Astrocyte of the hippocampus (primary cell): Measurements from ENCODE around the gene C11orf24.
"Not testable (repeated sequence)": the region's sequence is repeated elsewhere in the genome, so short reads cannot be mapped to it uniquely, and the experiment has no call there.

Source experiments
- DNase-seq: peaks from one replicate; pipeline ENCODE4 v3.0.0; 2011; ENCODE audit warnings: low read depth, low spot score

Gene C11orf24

DNA sequence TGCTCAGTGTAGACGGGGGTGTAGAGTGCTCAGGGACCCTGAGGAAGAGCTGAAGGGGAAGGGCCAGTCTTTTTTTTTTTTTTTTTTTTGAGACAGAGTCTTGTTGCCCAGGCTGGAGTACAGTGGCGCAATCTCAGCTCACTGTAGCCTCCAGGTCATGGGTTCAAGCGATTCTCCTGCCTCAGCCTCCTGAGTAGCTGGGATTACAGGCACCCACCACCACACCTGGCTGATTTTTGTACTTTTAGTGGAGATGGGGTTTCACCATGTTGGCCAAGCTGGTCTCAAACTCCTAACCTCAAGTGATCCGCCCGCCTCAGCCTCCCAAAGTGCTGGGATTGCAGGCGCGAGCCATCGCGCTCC is 27.7 kb upstream of the C11orf24 start:
- not testable (repeated sequence) for DNase-seq

DNA sequence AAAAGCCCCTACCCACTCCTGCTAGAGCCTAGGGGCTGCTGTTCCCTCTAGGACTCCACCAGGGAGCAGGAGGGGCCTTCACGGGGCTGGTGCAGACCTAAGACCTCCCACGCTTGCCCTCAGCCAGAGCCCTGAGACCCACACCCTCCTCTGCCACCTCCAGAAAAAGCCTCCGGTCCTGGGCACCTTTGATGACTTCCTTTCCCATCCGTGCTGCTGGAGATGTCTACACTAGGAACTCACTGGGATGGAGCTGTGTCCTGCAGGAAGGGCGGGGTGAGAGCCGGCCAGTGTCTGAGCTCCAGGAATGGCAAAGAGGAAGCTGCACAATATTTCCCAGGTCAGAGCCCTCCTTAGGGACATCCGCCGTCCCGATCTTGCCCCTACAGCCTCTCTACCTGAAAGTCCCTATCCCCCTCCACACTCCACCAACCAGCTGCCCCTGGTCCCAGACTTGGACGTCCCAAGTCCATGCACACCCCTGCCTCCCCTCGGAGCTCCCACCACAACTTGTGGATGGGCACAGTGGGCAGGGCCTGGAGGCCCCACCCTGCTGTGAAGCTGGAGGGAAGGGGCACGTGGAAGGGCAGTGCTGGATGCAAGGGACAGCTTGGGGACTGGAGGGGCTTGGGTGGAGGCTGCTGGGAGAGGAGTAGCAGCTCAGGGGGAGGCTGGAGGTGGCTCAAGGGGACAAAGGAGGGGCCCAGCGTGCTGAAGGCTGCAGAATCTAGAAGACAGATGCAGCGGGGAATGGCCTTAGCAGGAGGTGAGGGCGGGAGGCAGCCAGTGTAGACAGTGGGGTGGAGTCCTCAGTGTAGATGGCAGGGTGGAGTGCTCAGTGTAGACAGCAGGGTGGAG is 27.1 kb upstream of the C11orf24 start:
- DNase-seq: no peak

DNA sequence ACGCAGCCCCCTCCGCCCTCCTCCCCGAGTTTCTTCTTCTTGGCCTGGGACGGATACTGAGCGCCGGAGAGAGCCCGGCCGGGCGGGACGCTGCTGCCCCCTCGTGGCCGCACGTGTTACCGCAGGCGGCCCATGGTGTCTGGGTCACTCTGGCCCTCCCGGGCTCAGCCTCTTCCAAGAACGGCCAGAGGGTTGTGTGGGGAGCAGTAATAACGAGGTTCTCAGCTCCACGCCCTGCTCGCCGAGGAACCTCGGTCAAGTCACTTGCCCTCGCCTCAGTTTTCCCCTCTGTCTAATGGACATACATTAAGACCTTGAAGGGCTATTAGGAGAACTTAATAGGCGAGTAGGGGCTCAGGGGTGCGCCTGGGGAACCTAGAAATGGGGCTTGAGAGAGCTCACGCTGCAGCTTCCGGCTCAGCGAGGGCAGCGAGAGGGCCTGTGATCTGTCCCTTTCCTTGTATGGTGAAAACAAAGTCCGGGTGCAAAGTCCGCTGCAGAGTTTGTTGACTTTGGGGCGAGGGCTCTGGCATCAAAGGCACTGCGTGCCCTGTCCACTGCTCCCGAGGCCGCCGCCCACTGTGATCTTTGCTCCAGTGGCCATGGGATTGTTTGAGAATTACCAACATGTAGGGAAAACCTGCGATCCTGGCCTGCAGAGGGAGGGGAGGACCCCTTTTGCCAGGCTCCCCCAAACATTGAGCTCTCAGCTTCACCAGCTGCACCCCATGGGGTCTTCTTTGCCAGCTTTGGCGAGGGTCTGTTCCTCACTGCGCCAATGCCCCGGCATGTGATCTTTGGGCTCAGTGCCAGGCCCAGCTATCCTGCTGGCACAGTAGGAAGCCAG is 26.3 kb upstream of the C11orf24 start:
- DNase-seq: peak; percentile 89

DNA sequence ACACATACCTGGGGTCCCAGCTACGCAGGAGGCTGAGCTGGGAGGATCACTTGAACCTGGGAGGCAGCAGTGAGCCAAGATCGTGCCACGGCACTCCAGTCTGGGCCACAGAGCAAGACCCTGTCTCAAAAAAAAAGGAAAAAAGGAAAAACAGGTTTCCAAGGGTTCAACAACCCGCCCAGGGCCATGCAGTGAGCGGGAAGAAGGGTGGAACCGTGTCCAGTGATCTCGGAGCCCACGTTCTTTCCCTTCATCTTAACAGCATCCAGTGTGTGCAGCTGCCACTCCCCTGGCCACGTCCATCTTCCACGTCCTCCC is 25.7 kb upstream of the C11orf24 start:
- DNase-seq: no peak

DNA sequence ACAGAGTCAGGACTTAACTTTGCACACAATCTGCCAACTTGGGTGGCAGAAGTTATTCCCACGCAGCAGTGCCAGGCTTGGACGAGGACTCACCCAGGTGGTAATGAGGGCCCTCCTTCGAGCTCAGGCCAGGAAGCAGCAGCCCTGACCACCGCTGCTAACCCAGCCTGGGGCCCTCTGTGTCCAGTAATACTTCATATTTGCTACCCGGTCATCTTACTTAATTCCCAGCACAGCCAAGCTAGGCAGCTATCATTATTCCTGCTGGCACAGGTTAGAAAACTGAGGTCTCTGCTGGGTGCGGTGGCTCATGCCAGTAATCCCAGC is 25.2 kb upstream of the C11orf24 start:
- no peak for DNase-seq

DNA sequence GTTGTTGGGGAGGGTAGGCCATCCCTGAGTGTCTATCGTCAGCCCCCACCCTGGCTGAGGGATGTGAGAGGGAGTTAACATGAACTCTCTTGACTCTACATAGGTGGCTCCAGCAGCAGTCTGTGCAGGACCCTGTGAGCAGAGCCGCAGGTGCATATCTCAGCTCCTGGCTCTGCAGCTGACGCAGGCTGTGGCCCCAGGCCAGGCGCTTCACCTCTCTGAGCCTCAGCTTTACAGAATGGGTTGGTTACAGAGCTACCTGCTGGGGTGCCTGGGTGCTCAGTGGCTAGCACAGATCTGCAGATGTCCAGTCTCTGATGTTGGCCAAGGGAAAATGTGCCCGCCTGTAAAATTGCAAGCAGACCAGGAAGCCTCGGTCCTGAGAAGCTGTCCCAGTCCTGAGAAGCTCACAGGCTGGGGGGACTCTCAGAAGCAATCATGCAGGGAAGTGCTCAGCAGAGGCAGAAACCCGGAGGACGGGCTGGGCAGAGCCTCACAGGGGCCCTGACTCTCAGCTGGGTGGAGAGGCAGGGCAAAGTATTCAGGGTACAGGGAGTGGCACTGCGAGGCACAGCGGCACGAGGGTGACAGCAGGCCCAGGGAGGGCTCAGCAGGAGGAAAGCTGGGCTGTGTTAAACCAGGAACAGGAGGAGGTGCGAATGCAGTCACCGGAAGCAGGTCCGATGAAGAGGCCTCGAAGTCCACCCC is 24.7 kb upstream of the C11orf24 start:
- DNase-seq: no peak

- DNase-seq: no peak
Measured at GRCh38 chr11:68295940-68296339, 24.2 kb upstream of the C11orf24 start.

DNA sequence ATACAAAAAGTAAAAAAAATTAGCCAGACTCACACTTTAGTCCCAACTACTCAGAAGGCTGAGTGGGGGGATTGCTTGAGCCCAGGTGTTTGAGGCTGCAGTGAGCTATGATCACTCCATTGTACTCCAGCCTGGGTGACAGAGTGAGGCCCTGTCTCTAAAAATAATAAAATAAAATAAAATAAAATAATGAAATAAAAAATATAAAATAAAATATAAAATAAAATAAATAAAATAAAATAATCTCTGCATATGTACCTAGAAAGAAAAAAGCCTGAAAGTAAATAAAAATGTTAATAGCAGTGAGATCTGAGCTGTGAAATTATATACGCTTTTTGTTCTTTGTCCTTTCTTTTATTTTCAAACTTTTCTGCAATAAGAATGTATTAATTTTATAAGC is 23.5 kb upstream of the C11orf24 start:
- DNase-seq: no peak

- DNase-seq: no peak
Measured at GRCh38 chr11:68293708-68294107, 21.9 kb upstream of the C11orf24 start.

- DNase-seq: no peak
Measured at GRCh38 chr11:68289456-68289855, 17.7 kb upstream of the C11orf24 start.

- no peak for DNase-seq
Measured at GRCh38 chr11:68287419-68287818, 15.6 kb upstream of the C11orf24 start.

DNA sequence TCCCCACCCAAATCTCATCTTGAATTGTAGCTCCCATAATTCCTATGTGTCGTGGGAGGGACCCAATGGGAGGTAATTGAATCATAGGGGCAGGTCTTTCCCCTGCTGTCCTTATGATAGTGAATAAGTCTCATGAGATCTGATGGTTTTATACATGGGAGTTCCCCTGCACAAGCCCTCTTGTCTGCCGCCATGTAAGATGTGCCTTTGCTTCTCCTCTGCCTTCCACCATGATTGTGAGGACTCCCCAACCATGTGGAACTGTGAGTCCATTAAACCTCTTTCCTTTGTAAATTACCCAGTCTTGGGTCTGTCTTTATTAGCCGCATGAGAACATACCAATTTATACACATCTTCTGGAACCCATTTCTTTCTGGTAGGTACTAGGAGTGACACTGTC is 12.8 kb upstream of the C11orf24 start:
- not testable (repeated sequence) for DNase-seq

DNA sequence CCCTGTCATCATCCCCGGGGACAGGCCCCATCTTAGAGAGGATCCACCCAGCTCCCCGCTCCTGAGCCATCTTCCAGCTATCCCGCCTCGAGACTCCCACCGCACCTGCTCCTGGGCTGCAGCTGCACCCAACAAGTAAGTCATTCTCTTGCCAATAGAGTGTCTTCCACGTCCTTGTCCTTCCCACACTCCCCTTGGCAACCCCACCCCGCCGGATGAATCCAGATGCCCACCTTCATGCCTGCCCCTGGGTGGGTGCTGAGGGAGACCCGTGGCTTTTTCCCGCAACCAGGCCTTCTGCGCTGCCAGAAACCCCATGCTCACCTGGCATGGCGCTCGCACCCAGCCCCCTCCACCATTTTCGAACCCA is 11.1 kb upstream of the C11orf24 start:
- DNase-seq: no peak

- DNase-seq: no peak
Measured at GRCh38 chr11:68282141-68282860, 10.5 kb upstream of the C11orf24 start.

GRCh38 chr11:68279676-68280075 is 7.9 kb upstream of the C11orf24 start:
- no peak for DNase-seq

- DNase-seq: no peak
Measured at GRCh38 chr11:68276861-68277260, 5.1 kb upstream of the C11orf24 start.

- DNase-seq: no peak
Measured at GRCh38 chr11:68275721-68276507, 4.1 kb upstream of the C11orf24 start.

- DNase-seq: no peak
Measured at GRCh38 chr11:68274306-68274705, 2.5 kb upstream of the C11orf24 start.

DNA sequence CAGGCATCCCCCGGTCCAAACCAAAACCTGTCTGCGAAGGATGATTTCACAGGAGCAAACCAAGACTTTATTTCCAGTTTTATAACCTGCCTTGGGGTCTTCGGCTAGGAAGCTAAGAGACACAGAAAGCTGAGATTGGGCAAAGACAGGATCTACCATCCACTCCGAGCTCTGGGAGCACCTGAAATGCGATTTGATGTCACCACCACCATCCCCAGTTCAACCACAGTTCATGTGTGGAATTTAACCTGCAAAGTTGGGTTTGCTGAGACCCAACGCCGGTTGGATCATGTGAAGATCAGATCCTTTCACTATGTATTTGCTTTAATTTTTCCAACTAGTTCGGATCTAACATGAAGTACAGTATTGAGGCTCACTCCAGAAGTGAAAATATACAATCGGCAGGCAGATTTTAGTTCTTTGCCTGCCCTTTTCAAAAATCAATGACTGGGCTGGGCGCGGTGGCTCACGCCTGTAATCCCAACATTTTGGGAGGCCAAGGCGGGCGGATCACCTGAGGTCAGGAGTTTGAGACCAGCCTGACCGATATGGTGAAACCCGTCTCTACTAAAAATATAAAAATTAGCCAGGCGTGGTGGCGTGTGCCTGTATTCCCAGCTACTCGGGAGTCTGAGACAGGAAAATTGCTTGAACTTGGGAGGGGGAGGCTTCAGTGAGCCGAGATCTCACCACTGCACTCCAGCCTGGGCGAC is 1.4 kb upstream of the C11orf24 start:
- no peak for DNase-seq

DNA sequence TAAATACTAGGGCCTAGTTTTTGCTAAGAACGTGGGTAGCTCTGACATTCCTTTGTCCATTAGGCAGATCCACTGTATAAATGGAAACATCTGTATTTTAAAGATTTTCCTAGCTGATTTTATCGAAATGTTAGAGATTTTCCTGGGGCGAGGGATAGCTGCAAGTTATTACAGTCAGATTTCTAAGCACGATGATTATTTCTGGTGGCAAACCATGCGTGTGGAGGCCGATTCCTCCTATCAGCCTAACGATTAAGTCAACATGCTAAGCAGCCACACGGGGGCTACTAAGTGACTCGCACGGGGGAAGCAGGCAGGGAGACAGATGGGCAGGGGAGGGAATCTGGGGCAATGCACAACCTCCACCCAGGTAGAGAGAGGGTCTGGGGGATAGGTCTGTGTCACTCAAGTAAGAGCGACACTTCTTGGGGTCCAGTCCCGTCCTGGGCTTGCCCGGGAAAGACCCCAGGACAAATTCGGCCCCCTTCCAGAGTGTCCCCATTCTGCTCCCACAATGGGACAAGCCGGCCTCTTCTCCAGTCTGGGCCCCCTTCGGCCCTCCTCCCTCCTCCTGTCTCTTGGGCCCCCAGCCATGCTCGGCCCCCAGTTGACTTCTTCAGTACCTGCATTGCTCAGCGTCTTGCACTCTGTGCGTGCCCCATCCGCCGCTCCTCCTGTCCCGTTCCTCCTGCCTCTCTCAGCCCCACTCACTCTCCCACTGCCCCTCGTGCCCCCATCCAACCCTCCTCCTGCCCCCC is 571 bp downstream of the C11orf24 start:
- peak; percentile 84 for DNase-seq
